ENCODE measurements around the gene RBL2. TPM values are rescaled to one million over a fixed set of nuclear protein-coding genes. Genes with fewer than 3 reads are reported as not detected.

RBL2 gene
- total RNA-seq, 1 experiment from 2014 or later, result 38.4 TPM

- DNase-seq (ENCODE audit: low spot score) (peak; percentile 67), ATAC-seq (peak; percentile 12)
- H3K36me3 Mint-ChIP-seq, result peaks cover 7% of the 10 kb centered on the region
- POLR2A ChIA-PET, result interaction anchor here (0.6 kb wide), 1 partner anchor 358 kb away, joined by 3 read pairs; no protein-coding TSS in a partner anchor
- H3K9me3 Mint-ChIP-seq, result peaks cover 3% of the 10 kb centered on the region; the same call in 1 of the 2 replicates
- no peaks in the 10 kb centered on the region for H3K27me3 Mint-ChIP-seq (ENCODE audit: low read depth)
- H3K27ac Mint-ChIP-seq, result peak within 1 kb of the TSS; percentile 98
- H3K4me3 Mint-ChIP-seq, result peak within 1 kb of the TSS; percentile 99
- CTCF ChIA-PET, result interaction anchor here (0.6 to 1.5 kb wide), 2 partner anchors 46 to 48 kb away, joined by 3 to 7 read pairs; no protein-coding TSS in a partner anchor
- H3K4me1 Mint-ChIP-seq, result peaks cover 30% of the 10 kb centered on the region
- TF ChIP-seq ZNF232 (CRISPR knock-in tag; IDR thresholded peaks at IDR 0.05), result 0 out of 2 replicates have a peak, but pooled peaks have one; percentile 66
- TF ChIP-seq ATF3 (CRISPR knock-in tag; conservative IDR thresholded peaks at IDR 0.05), result no peak
- no peak for TF ChIP-seq ZNF671 (CRISPR knock-in tag; IDR thresholded peaks at IDR 0.05)
- no peak for TF ChIP-seq GRHL2 (CRISPR knock-in tag; IDR thresholded peaks at IDR 0.05; ENCODE audit: insufficient replicate concordance, severe bottlenecking)
- TF ChIP-seq AR (CRISPR knock-in tag; IDR thresholded peaks at IDR 0.05), result no peak
- TF ChIP-seq ZNF219 (CRISPR knock-in tag; IDR thresholded peaks at IDR 0.05; ENCODE audit: borderline replicate concordance), result no peak
- TF ChIP-seq JUN (CRISPR knock-in tag; IDR thresholded peaks at IDR 0.05), result 0 out of 2 replicates have a peak, but pooled peaks have one; percentile 46
- no peak for TF ChIP-seq PREB (CRISPR knock-in tag; IDR thresholded peaks at IDR 0.05; ENCODE audit: borderline replicate concordance)
- TF ChIP-seq TEAD1 (CRISPR knock-in tag; IDR thresholded peaks at IDR 0.05), result 0 out of 2 replicates have a peak, but pooled peaks have one; percentile 61
- no peak for TF ChIP-seq ZBTB21 (CRISPR knock-in tag; IDR thresholded peaks at IDR 0.05; ENCODE audit: borderline replicate concordance)
- TF ChIP-seq TEAD4 (CRISPR knock-in tag; IDR thresholded peaks at IDR 0.05), result 0 out of 2 replicates have a peak, but pooled peaks have one; percentile 17
- TF ChIP-seq TCF7 (CRISPR knock-in tag; IDR thresholded peaks at IDR 0.05; ENCODE audit: low read depth), result no peak
- peak; percentile 56; the same call in 1 of the 2 replicates for TF ChIP-seq ZNF121 (CRISPR knock-in tag; IDR thresholded peaks at IDR 0.05)
- TF ChIP-seq ATF2 (CRISPR knock-in tag; IDR thresholded peaks at IDR 0.05; ENCODE audit: borderline replicate concordance, low read depth), result no peak
- no peak for TF ChIP-seq NFE2L1 (CRISPR knock-in tag; IDR thresholded peaks at IDR 0.05)
- TF ChIP-seq FOXK1 (CRISPR knock-in tag; IDR thresholded peaks at IDR 0.05), result no peak
- TF ChIP-seq ARID4B (CRISPR knock-in tag; IDR thresholded peaks at IDR 0.05; ENCODE audit: borderline replicate concordance), result peak; percentile 61; the same call in 1 of the 2 replicates
- no peak for TF ChIP-seq ZMAT4 (CRISPR knock-in tag; IDR thresholded peaks at IDR 0.05)
- no peak for TF ChIP-seq ZNF263 (CRISPR knock-in tag; IDR thresholded peaks at IDR 0.05; ENCODE audit: low read depth)
- TF ChIP-seq IRF1 (CRISPR knock-in tag; IDR thresholded peaks at IDR 0.05), result no peak
Observed at GRCh38 chr16:53502331-53503269, 68.3 kb downstream of the RBL2 start, which contains the start of gene AKTIP. Gene AKTIP, minus strand, starts transcription at chr16:53503209. Its CDS starts 2,950 bp downstream, at chr16:53500259.
